GM19463 (cell line): ENCODE results near the gene NME8.
"Not testable (repeated sequence)": the region's sequence is repeated elsewhere in the genome, so short reads cannot be mapped to it uniquely, and the experiment has no call there.

Experiments
- ATAC-seq: cut with Tn5 transposase; IDR thresholded peaks from one replicate; pipeline ENCODE4 v1.9.1; 2021; ENCODE audit warnings: mild to moderate bottlenecking, moderate library complexity; ENCODE audit not compliant: unreplicated experiment

Gene NME8, protein sequence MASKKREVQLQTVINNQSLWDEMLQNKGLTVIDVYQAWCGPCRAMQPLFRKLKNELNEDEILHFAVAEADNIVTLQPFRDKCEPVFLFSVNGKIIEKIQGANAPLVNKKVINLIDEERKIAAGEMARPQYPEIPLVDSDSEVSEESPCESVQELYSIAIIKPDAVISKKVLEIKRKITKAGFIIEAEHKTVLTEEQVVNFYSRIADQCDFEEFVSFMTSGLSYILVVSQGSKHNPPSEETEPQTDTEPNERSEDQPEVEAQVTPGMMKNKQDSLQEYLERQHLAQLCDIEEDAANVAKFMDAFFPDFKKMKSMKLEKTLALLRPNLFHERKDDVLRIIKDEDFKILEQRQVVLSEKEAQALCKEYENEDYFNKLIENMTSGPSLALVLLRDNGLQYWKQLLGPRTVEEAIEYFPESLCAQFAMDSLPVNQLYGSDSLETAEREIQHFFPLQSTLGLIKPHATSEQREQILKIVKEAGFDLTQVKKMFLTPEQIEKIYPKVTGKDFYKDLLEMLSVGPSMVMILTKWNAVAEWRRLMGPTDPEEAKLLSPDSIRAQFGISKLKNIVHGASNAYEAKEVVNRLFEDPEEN

DNA sequence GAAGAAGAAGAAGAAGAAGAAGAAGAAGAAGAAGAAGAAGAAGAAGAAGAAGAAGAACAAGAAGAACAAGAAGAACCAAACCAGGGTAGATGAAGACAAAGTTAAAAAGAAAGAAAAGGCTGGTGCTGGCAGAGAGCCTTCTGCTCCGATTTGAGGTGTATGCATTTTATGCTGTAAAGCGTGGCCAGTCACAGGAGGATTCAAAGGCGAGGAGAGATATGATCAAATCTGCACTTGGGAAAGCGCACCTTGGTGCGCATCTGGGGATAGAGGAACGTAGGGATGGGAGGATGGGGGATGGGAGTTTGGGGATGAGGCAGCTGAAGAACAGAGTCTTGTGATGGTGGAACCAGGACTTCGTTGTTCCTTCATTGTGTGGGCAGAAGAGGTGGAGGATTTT, at the start of gene NME8:
NME8 (plus strand) TSS at position 301 of the 400 bp plus-strand sequence. CDS start 1,670 bp downstream, outside the sequence.
- ATAC-seq: no peak

DNA sequence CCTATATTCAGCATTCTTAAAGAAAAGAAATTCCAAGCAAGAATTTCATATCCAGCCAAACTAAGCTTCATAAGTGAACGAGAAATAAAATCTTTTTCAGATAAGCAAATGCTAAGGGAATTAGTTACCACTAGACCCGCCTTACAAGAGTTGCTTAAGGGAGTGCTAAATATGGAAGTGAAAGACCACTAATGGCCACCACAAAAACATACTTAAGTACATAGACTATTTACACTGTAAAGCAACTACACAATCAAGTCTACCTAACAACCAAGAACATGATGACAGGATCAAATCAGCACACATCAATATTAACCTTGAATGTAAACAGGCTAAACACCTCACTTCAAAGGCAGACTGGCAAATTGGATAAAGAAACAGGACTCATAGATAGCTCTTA, 42.2 kb upstream of the NME8 start:
- ATAC-seq: no peak

- ATAC-seq: not testable (repeated sequence)
Observed at GRCh38 chr7:37812161-37812580, 36.2 kb upstream of the NME8 start.

DNA sequence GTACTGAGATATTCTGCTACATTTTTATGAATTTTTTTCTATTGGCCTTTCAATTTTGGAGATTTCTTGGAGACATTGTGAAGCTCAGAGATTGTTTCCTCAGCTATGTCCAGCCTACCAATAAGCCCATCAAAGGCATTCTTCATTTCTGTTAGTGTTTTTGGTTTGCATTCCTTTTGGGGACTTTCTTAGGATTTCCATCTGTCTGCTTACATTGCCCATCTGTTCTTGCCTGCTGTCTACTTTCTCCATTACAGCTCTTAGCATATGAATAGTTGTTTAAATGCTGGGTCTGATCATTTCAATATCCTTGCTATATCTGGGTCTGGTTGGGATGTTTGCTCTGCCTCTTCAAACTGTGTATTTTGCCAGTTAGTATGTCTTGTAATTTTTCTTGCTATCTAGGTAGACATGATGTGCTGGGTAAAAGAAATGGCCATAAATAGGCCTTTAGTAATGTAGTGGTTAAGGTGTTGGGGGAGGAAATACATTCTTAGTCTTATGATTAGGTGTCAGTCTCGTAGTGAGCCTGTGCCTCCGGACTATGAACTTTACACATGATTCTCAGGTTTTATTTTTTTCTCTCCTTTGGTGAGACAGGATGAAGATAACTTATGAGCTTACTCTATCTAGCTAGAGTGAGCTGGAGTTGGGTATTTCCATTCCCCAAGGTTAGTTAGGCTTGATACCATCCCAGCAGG, 32.6 kb upstream of the NME8 start:
- ATAC-seq: peak; percentile 93

GRCh38 chr7:37816922-37817590, 31.3 kb upstream of the NME8 start:
- no peak for ATAC-seq

- no peak for ATAC-seq
Observed at GRCh38 chr7:37817591-37817960, 30.8 kb upstream of the NME8 start.

DNA sequence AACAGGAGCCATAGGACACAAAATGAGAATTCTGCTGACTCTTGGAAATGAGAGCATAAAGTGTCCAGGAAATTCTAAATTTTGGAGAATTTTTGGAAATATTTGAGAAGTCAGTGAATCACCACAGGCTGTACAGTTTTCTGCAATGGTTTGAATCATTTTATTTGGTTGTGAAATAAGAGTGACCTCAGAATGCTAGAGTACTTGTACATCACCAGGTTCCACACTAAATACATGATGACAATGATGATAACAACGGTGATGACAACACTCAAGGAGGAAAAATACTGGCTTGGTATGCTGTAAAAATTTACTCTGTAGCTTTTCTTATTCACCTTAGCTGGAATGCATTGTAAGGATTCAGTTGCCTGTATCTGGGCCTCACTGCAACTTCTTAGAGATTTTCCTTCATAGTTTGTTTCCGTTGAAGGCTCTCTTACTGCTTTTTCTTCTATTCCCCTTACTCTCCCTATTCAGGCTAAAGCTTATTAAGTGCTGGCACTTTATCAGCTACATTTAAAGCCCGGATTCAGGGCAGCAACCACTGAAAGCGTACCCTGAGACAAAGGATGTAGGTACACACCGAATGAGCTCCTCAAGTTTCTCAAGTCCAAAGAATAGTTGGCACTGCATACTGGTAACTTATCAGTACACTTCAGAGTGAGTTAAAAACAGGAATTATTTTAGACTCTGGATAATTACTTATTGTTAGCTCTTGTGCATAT, 30.2 kb upstream of the NME8 start:
- no peak for ATAC-seq

- peak; percentile 63 for ATAC-seq
Observed at GRCh38 chr7:37820708-37821468, 27.5 kb upstream of the NME8 start.

- no peak for ATAC-seq
Observed at GRCh38 chr7:37822946-37823345, 25.5 kb upstream of the NME8 start.

DNA sequence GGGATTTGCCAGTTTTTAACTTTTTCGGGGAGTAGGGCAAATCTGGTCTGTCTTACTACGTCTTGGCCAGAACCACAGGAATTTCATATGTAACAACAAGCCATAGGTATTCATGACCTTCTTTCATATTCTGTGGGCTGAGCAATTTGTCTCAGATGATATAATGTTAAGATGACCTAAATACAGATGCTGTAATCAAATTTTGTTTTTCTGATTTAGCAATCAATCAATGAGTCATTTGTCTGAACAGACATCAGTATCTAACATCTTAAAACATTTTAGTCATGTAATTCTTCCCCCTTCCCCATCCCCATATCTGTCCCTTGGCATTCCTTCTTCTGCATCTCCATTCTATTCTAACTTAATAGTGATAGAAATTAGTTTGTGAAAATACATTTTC, 24.8 kb upstream of the NME8 start:
- ATAC-seq: no peak

GRCh38 chr7:37825038-37825437, 23.4 kb upstream of the NME8 start:
- ATAC-seq: no peak

- peak; percentile 50 for ATAC-seq
Observed at GRCh38 chr7:37826825-37827224, 21.6 kb upstream of the NME8 start.

DNA sequence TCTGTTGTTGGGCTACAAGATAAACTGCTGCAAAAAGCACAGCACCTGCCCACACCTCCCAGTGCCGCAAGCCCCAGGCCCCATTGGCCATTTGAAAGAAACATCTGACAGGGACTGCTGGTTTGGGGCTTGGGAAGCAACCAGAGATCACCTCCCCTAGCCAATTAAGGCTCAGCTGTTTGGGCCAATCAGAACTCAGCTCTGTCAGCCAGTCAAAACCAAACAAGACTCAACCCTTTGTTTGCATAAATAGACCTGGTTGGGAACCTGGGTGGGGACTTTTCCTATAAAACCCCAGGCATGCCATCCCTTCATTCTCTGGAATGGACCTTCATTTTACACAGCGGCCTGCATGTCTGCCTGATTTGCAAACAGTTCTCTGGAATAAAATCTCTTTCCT, 17.2 kb upstream of the NME8 start:
- ATAC-seq: no peak

DNA sequence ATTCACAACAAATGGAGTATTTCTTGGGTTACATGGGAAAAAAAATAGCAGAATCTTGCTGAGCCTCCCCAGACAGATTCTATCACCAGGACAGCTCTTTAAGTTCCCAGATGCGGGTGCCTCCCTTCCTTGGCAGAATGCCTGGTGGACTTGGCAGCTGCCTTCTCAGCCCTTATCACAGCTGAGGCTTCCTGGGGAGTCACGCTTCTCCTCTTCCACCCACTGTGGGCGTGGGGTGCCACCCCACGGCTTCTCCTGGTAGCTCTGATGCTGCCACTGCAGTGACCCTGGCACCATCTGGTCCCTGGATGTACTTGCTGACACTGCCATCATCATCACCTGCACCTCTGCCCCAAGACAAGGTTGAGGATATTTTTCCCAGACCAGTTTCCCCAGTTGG, 16.2 kb upstream of the NME8 start:
- peak; percentile 100 for ATAC-seq

- ATAC-seq: no peak
Observed at GRCh38 chr7:37833107-37833817, 15.1 kb upstream of the NME8 start.

- no peak for ATAC-seq
Observed at GRCh38 chr7:37833818-37834146, 14.6 kb upstream of the NME8 start.

DNA sequence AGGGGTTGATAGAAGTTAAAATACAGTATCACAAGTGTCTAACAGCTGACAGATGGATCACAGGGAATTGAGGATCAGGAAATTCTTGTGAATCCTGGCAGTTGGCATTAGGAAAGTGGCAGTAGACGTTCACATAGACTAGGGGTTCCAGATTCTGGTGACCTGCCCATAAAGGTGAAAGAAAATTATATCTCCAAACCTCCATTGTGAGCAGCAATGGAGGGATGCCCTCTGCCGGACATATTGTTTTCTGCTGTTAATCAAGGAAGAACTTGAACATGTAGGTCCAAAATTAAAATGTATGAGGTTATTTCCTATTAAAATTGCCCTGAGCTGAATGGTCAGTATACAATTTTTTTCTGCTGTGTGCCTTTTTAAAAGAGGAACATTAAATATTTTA, 5.1 kb downstream of the NME8 start:
- ATAC-seq: no peak

DNA sequence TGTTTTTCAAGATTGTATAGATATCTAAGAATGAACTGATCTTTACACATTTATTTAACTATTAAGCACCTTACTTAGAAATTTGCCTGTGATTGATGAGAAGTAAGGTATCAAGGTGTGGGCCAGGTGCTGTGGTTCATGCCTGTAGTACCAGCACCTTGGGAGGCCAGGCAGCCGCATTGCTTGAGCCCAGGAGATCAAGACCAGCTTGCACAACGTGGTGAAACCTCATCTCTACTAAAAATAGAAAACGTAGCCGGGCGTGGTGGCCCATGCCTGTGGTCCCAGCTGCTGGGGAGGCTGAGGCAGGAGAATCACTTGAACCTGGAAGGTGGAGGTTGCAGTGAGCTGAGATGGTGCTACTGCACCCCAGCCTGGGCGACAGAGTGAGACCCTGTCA, 33.7 kb downstream of the NME8 start:
- no peak for ATAC-seq

DNA sequence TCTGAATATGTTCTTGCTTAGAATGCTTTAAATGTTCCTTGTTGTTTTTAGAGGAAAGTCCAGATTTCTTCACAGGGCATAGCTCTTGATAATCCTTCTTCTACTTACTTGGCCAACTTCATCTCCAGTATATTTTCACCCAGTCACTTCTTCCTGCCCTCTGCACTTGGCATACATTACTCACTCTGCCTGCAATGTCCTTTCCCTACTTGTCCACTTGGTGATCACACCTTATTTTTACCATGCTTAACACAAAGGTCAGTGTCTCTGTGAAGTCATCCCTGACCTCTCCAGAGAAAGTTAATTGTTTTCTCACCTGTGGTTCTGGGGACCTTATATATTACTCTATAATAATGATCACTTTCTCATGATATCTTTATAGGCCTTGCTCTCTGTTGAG, 45.0 kb downstream of the NME8 start:
- ATAC-seq: no peak

GRCh38 chr7:37894671-37895070, 46.3 kb downstream of the NME8 start:
- no peak for ATAC-seq
